ENCODE data around the gene KCNK1.

DNA sequence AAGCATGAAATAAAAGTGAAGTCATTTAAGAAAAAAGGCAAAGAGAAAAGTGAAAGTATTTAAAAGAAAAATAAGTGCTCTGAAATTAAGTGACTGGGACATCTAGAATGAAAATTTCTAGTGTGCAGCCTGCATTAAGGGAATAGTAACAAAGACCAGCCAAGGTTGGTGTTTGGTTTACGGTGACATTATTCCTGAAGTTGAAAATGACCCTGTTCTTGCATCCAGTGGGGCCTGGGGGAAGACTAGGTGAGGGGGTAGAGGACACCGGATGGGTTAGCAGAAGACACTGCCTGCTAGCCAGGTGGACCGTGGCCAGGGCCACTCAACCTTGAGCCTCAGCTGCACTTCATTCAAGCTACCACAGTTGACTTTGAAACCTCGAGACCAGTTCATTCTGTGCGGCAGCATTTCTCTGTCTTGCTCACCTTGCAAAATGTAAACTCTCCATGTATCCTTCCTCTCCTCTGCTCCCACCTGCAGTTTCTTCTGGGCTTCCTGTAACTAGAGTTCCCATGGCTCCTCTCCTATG, 14.3 kb upstream of the KCNK1 start:
- TF ChIP-seq, protein P1, sequence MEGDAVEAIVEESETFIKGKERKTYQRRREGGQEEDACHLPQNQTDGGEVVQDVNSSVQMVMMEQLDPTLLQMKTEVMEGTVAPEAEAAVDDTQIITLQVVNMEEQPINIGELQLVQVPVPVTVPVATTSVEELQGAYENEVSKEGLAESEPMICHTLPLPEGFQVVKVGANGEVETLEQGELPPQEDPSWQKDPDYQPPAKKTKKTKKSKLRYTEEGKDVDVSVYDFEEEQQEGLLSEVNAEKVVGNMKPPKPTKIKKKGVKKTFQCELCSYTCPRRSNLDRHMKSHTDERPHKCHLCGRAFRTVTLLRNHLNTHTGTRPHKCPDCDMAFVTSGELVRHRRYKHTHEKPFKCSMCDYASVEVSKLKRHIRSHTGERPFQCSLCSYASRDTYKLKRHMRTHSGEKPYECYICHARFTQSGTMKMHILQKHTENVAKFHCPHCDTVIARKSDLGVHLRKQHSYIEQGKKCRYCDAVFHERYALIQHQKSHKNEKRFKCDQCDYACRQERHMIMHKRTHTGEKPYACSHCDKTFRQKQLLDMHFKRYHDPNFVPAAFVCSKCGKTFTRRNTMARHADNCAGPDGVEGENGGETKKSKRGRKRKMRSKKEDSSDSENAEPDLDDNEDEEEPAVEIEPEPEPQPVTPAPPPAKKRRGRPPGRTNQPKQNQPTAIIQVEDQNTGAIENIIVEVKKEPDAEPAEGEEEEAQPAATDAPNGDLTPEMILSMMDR (IDR thresholded peaks at IDR 0.05; ENCODE audit: insufficient read depth, low read depth, low read length), result no peak
- TF ChIP-seq EZH2 (IDR thresholded peaks at IDR 0.05; ENCODE audit: insufficient read depth, low read length), result no peak
